GM21619 (cell line): ENCODE data around the gene CPSF7.
"Not testable (repeated sequence)": the region's sequence is repeated elsewhere in the genome, so short reads cannot be mapped to it uniquely, and the experiment has no call there.

Source experiments
- ATAC-seq: cut with Tn5 transposase; IDR thresholded peaks from one replicate; pipeline ENCODE4 v1.9.1; 2021; ENCODE audit not compliant: unreplicated experiment

Gene CPSF7, protein sequence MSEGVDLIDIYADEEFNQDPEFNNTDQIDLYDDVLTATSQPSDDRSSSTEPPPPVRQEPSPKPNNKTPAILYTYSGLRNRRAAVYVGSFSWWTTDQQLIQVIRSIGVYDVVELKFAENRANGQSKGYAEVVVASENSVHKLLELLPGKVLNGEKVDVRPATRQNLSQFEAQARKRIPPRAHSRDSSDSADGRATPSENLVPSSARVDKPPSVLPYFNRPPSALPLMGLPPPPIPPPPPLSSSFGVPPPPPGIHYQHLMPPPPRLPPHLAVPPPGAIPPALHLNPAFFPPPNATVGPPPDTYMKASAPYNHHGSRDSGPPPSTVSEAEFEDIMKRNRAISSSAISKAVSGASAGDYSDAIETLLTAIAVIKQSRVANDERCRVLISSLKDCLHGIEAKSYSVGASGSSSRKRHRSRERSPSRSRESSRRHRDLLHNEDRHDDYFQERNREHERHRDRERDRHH

DNA sequence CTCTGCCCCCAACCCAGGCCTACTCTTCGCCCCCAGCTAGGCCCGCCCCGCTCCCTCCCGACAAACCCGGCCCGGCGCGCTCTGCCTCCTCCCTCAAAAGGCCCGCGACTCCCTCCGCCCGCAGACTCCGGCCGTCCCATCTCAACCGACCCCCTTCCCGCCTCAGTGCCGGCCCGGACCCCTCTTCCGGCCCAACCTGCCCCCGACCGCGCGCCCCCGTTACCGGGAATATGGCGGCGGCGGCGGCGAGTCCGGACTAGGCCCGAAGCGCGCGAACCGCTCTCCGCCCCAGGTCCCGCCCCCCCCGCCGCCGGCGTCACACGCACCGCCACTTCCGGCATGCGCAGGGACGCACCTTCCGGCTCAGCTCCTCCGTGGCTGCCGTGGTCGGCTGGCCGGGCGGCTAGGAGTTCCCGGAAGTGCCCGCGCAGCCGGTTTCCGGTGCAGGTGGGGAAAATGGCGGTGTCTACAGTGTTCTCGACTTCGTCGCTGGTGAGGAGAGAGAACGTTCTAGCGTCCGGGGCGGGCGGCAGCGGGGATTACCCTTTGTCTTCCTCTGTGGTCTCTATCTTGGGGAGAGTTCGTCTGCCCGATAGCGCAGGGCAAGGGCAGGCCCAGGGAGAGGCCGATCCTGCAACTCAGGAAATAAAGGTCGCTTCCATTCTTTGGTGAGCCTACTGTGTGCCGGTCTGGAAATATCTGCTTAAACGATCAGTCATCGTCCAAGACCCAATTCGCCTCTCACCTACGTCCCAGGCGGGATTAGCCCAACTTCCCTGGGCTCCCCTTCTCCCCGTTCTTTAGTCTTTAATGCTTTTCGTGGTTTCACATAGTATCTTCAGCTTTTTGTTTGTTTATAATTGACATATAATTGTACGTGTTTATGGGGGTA, at the start of gene CPSF7, which contains the start of gene SDHAF2:
TSS of gene CPSF7 (minus strand) at position 285 of the 892 bp plus-strand sequence. CDS start 740 bp downstream, outside the sequence.
TSS of gene SDHAF2 (plus strand) at position 434 of the 892 bp plus-strand sequence. CDS start at position 457, 23 bp downstream.
- peak; percentile 84 for ATAC-seq

DNA sequence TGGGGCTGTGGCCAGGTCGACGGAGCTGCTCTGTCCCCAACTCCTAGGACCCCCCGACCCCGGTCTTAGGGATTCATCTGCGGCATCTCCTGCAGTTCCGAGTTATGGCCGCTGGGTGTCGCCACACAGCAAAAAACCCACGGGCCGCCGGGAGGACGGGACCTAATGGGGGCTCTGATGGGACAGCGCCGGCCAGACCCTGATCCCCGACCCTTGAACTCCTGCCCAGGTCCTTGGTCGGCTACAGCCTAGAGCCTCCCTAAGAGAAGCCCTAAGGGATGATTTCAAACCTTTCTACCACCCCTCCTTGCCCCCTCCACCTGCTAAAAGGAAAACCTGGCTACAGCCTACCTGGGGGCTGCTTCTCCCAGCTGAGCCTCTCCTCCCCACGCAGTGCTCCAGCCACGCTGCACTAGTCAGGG, 48.0 kb upstream of the CPSF7 start:
- no peak for ATAC-seq

DNA sequence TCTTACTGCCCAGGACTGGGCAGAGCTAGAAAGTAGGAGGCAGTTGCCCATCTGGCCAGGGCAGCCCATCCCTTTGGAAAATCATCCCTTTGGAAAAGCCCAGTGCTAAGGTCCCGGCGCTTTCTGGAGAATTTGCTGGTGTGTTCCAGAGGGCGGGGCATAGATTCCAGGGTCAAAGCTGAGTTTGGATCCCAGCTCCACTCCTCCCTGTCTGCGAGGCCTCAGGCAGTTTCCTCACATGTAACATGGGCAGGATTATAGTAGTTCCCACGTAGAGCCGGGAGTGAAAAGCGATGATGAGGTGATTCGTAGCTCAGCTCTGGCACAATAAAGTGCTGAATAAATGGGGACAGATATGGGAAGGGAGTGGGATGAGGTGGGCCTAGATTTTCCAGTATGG, 47.4 kb upstream of the CPSF7 start:
- no peak for ATAC-seq

DNA sequence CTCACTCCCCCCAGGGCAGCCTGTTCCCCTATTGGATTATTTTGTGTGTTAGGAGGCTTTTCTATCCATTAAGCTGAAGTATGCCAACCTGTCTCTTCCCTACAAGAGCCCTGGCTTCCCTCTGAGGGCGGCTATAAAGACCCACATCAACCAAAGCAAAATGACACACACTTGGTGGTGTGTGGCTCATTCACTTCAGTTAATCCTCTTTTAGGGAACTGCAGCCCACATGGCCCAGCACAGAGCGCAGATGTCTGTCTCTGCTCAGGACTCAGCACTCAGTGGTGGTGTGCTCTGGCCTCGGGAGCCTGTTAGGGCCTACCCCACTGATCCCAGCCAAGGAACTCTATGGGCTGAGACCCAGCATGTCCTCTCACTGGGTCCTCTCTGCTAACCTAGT, 46.6 kb upstream of the CPSF7 start:
- no peak for ATAC-seq

DNA sequence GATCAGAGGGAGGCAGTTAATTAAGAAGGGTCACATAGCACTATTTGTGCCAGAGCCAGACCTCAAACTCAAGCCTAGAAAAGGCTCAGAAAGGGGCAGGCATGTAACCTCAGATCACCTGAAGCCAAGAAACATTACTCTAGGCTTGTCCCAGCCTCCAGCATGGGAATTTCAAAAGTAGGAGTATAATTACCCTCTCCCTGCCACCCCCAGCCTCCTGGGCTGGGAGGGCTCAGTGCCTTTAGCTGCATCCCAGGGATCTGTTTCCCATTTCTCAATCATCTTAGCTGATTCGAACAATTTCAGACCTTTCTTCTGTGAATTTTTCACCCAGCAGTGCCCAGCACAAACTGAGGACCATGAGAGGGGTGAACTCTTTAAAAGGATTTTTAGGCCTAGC, 45.7 kb upstream of the CPSF7 start:
- no peak for ATAC-seq

DNA sequence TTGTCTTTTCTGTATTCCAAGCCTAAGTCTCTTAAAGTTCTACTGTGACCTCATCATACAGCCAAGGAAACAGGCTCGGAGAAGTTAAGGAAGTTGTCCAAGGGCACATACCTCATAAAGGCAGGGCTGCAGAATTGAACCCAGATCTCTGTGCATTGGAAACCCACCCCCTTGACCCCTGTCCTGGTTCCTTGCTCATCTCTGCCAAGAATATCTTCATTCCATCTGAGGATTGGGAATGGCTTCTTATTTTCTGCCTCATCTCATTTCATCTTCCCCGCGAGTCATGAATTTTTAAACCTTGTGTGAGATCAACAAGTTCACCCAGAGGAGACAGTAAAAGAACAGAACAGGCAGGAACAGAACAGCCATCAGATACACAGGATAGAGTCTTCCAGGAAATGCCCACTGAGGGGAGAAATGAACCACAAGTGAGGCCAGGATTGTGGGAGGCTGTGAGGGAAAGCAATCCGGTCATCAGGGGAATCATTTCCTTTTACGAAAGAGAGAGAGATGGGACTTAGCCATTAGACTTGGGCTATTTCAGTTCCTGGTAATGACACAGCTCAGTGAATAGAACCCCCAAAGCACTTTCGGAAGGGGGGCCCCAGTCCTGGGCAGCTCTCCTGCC, 44.4 kb upstream of the CPSF7 start:
- ATAC-seq = no peak

DNA sequence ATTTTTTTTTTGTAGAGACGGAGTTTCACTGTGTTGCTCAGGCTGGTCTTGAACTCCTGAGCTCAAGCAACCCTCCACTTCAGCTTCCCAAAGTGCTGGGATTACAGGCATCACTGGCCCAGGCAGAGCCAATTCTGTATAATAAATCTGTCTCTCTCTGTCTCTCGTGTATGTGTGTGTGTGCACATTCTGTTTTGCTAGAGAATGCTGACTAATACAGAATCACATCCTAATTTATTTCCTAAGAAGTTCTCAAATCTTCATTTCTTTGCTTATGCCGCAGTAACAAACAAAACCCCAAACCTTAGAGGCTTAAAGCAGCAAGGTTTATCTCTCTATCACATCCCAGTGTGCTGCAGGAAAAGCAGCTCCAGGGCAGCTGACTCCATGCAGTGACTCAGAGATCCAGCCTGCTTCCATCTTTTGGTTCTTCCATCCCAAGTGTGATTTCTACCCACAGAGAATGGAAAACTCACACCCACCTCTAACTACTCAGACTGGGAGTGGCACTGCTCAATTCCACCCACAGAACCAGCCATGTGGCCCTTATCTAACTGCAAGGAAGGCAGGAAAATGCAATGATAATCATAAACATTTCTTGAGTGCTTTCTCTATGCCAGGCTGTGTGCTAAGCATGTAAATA, 43.7 kb upstream of the CPSF7 start:
- ATAC-seq = no peak

DNA sequence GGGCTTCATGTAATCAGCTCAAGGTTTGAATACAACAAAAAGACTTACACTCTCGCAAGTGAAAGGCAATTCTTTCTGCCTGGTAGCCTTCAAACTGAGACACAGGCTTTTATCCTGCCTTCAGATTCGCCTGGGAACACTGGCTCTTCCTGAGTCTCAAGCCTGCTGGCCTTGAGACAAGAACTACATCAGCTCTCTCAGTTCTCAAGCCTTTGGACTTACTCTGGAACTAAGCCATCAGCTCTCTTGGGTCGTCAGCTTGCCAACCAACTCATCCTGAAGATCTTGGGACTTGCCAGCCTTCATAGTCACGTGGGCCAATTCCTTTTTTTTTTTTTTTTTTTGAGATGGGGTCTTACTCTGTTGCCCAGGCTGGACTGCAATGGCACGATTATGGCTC, 43.1 kb upstream of the CPSF7 start:
- ATAC-seq = no peak

DNA sequence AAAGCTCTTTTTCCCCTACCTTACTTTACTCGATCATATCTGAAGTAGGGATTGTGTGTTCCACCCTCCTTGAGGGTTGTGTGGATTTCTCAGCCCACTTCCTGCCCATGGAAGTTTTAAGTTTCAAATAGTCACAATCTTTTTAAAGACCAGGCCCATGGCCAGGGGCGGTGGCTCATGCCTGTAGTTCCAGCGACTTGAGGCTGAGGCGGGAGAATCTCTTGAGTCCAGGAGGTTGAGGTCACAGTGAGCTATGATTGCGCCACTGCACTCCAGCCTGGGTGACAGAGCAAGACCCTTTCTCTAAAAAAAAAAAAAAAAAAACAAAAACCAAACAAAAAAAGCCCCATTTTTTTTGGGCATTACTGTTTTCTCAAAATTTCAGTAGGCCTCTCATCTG, 42.5 kb upstream of the CPSF7 start:
- no peak for ATAC-seq

DNA sequence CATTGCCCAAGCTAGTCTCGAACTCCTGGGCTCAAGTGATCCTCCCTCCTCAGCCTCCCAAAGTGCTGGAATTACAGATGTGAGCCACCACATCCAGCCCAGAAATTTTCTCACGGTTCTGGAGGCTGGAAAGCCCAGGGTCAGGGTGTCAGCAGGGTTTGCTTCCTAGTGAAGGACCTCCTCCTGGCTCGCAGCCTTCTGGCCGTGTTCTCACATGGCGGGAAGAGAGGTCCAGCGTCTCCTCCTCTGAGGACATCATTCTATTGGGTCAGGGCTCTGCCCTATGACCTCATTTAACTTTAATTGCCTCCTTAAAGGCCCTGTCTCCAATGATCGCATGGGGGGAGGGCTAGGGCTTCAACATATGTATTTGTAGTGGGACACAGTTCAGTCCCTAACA, 38.2 kb upstream of the CPSF7 start:
- ATAC-seq = no peak

DNA sequence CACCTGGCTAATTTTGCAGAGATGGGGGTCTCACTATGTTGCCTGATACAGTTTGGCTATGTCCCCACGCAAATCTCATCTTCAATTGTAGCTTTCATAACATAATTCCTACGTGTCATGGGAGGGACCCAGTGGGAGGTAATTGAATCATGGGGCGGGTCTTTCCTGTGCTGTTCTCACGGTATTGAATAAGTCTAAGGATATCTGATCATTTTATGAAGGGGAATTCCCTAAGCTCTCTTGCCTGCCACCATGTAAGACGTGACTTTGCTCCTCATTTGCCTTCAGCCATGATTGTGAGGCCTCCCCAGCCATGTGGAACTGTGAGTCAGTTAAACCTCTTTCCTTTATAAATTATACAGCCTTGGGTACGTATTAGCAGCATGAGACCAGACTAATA, 37.8 kb upstream of the CPSF7 start:
- not testable (repeated sequence) for ATAC-seq

DNA sequence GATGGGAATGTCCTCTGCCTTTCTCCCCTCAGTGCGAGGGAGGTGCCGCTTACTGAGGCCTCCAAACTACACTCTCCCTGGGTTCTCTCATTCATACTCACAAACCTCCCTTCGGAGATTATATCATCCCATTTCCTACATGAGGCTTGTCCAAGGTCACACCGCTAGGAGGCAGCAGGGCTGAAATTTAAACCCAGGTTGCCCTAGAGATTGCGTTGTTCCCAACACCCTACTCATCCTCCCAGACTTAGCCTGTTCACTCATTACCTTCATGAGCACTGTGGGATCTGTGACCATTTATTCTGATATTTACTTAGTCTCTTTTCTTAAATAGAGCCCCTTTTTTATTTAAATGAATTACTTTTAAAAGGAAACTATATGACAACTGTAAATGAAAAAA, 31.2 kb upstream of the CPSF7 start:
- ATAC-seq = no peak

DNA sequence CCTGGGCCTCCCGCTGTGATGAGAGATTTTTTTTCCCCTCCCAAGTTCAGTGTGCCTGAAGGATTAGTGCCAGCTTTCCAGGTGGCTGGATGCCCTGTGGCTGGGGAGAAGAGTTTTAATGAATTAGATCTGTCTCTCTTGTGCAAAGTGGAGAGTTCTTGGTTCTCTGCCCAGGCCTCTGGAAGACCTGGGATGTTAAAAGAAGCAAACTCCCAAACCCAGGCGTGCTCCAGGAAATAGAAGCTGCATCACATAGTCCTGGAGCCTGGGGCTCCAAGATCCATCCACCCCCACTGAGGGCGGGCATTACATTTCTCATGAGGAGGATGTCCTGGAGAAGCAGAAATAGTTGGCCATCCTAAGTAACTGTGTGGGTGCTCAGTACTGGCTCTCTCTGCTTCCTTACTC, 30.7 kb upstream of the CPSF7 start:
- no peak for ATAC-seq

DNA sequence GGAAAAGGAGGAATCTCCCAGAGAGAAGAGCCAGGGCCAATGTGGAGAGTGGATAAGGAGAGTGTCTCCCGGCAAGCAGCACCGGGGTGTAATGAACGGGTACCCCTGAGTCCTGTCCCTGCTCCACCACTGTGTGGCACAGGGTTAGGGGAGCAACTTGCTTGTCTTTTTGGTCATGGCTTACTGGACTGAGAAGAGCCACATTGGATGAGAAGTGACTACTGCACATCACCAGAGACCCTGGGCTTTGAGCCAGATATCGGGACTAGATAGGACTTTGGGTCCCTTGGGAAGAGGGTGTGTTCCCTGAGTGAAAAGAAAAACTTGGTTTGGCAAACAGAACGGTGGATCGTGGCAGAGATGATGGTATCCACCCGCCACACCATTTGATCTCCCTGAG, 24.7 kb upstream of the CPSF7 start:
- ATAC-seq = no peak

DNA sequence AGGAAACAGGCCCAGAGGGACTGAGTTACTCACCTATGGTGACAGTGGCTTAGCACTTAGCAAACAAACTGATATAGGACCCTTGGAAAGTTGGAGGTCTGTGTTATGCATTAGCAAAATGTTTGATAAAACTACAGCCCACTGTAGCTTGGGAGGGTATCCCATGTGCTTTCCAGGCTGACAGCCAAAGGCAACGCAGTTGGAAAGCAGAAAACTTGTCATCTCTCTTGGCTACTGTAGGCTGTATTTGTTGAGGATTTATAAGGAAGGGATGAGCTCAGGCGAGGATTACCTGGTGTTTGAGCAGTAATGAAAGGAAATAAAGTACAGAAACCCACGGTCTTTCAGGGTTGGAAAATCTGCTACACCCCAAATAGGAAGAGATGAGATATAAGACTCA, 23.9 kb upstream of the CPSF7 start:
- ATAC-seq = no peak

DNA sequence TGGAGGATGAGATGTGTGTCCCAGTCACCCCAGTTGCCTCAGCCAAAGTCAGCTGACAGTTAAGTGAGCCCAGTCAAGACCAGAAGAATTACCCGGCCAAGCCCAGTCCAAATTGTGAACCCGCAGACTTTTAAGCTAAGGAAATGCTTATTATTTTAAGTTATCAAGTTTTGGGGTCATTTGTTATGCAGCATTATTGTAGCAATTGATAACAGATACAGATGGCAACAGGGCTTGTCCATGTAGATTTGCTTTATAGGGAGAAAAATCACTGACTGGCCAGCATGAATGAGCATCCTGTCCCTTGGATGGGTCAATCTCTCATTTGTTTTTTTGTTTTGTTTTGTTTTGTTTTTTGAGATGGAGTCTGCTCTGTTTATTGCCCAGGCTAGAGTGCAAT, 23.1 kb upstream of the CPSF7 start:
- ATAC-seq = no peak

DNA sequence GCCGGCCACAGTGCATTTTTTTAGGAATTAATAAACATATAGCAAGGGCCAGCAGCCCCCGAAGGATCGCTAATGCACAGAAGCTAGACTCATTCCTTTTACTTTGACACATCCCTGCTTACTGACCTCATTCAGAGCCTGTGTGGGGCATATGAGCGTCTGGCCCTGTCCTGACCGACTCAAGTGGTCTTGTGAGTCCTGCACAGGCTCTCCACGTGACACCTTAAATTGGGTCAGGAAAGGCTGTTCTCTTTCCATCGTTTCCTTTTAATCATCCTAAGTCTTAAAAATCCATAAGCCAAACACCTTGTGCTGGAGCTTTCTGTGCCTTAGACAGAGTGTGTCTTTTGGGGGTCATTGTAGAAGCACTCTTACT, 18.8 kb upstream of the CPSF7 start:
- no peak for ATAC-seq

DNA sequence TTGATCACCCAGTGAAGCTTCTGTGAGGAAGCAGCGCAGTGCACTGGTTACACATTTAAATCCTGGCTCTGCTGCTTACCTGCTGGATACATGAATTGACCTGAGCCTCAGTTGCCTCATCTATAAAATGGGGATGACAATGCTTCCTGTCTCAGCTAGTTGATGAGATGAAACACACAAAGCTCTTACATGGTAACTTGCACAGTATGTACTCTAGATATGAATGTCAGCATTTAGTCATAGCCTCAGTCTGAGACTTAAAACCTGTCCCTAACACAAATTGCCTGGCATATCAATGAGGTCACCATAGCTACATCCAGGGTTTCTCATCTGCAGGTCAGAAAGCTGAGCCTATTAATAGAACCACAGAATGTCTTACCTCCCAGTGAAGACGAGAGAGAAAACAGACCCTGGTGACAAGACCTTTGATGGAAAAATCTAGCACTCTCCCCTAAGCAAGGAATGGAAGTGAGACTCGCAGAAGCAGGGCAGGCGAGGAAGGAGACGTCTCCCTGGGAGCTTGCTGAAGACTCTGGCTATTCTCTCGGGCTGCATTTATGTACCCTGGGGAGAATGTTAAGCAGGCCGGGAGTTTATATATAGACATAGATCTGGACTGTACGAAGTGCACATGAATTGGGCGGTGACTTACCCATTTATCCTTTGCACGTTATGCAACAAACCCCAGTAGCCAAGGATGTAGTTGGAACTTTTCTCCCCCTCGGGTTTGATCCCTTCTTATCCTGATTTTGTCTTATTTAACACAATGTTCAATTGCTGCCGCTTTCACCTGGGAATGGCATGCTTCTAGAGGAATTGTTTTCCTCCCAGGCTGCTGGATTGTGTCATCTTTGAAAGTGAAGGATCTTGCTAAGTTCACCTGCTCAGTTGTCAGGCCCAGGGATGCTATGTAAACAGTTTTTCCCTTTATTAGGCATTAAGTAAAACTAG, 18.1 kb upstream of the CPSF7 start:
- ATAC-seq = no peak

DNA sequence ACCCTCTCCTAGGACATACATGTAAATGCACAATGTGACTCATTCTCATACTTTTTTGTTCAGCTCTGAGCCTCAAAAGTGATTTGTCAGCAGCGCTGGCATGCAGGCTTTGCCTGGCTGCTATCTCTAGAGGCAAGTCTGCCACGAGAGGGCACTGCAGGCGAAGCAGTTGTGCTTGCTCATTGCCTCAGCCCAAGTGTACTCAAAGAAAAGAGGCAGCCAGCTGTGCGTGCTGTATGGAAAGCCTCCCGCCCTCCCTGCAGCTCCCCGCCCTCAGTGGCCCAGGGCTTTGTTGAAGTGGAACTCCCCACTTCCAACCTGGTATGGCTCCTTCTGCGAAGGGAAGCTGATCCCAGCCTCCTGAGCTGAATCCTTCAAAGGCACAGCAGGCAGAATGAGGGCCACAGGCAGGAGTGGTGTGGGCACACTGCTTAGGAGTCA, 16.5 kb upstream of the CPSF7 start:
- ATAC-seq = no peak

DNA sequence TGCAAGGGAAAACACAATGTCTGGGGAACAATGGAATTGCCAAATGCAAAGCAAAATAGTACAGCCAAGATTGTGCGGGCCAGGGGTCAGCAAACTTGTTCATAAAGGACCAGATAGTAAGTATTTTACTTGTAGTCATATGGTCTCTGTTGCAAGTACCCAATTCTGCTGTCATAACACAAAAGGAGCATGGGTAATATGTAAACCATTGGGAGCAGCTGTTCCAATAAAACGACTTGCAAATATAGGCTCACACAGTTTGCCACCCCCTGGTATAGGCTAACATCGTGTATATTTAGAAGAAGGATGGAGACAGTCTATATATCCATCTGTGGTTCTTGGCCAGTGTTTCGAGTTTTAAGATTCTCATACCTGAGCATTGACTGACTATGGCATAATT, 15.7 kb upstream of the CPSF7 start:
- ATAC-seq = no peak
